Mesenchymal stem cell (in vitro differentiated cells and primary cell): Measurements from ENCODE around the gene TTC23L.

ENCODE experiments used
- DNase-seq: peaks from one replicate; pipeline ENCODE4 v3.0.0-alpha.2; 2013
- H2AFZ ChIP-seq: one replicate; pipeline ENCODE4 v1.6.1; 2013; ENCODE audit warnings: low read depth, mild to moderate bottlenecking, control low read depth, inconsistent platforms, low read length, moderate library complexity
- H2AK5ac ChIP-seq: 2 replicates; pipeline ENCODE4 v1.6.1; 2013; ENCODE audit warnings: low read length, moderate library complexity, mild to moderate bottlenecking, inconsistent platforms; ENCODE audit not compliant: severe bottlenecking
- H2BK120ac ChIP-seq: one replicate; pipeline ENCODE4 v1.6.1; 2013; ENCODE audit warnings: low read depth, mild to moderate bottlenecking, inconsistent platforms, low read length, moderate library complexity
- H2BK12ac ChIP-seq, 2 experiments: one replicate each; pipeline ENCODE4 v1.6.1; 2013; ENCODE audit warnings: inconsistent platforms in 2 of 2, low read length in 2 of 2, mild to moderate bottlenecking in 2 of 2, moderate library complexity in 2 of 2, control low read depth in 1 of 2
- H2BK15ac ChIP-seq: one replicate; pipeline ENCODE4 v1.6.1; 2013; ENCODE audit warnings: mild to moderate bottlenecking, low read depth, inconsistent platforms; ENCODE audit not compliant: poor library complexity, severe bottlenecking
- H2BK5ac ChIP-seq: 2 replicates; pipeline ENCODE4 v1.6.1; 2013; ENCODE audit warnings: low read depth, mild to moderate bottlenecking, low read length, control low read depth, inconsistent platforms; ENCODE audit not compliant: poor library complexity, severe bottlenecking
- H3K14ac ChIP-seq, 2 experiments: one replicate each; pipeline ENCODE4 v1.6.1; 2013; ENCODE audit warnings: inconsistent platforms in 2 of 2, low read length in 2 of 2, control low read depth in 1 of 2, mild to moderate bottlenecking in 1 of 2, moderate library complexity in 1 of 2
- H3K18ac ChIP-seq, 2 experiments: one replicate each; pipeline ENCODE4 v1.6.1; 2013; ENCODE audit warnings: inconsistent platforms in 2 of 2, low read length in 2 of 2, control low read depth in 1 of 2, low read depth in 1 of 2, mild to moderate bottlenecking in 1 of 2
- H3K23ac ChIP-seq, 2 experiments: one replicate each; pipeline ENCODE4 v1.6.1; 2013; ENCODE audit warnings: inconsistent platforms in 2 of 2, low read length in 2 of 2, mild to moderate bottlenecking in 2 of 2, moderate library complexity in 2 of 2, control low read depth in 1 of 2
- H3K27ac ChIP-seq: 2 replicates; pipeline ENCODE4 v1.5.1; 2013; ENCODE audit warnings: mild to moderate bottlenecking, moderate library complexity, low read length, control low read depth, inconsistent platforms; ENCODE audit not compliant: poor library complexity, severe bottlenecking
- H3K27me3 ChIP-seq, 2 experiments: 2 replicates each; pipeline versions ENCODE4 v1.6.1 to v1.7.0; 2013; ENCODE audit warnings: low read length in 2 of 2, mild to moderate bottlenecking in 2 of 2, moderate library complexity in 2 of 2, control low read depth in 1 of 2, inconsistent platforms in 1 of 2; ENCODE audit not compliant: control insufficient read depth in 1 of 2, insufficient read depth in 1 of 2
- H3K36me3 ChIP-seq, 2 experiments: 2 replicates each; pipeline versions ENCODE4 v1.6.1 to v1.7.0; 2013; ENCODE audit warnings: low read length in 2 of 2, control low read depth in 1 of 2, inconsistent platforms in 1 of 2, low read depth in 1 of 2, mild to moderate bottlenecking in 1 of 2; ENCODE audit not compliant: insufficient read depth in 2 of 2, control insufficient read depth in 1 of 2
- H3K4ac ChIP-seq, 2 experiments: one replicate each; pipeline ENCODE4 v1.6.1; 2013; ENCODE audit warnings: inconsistent platforms in 2 of 2, low read length in 2 of 2, mild to moderate bottlenecking in 2 of 2, moderate library complexity in 2 of 2, control low read depth in 1 of 2, low read depth in 1 of 2
- H3K4me1 ChIP-seq: 2 replicates; pipeline ENCODE4 v1.6.1; 2013; ENCODE audit warnings: low read depth, low read length, control low read depth; ENCODE audit not compliant: control insufficient read depth, insufficient read depth
- H3K4me2 ChIP-seq: 2 replicates; pipeline ENCODE4 v1.6.1; 2013; ENCODE audit warnings: low read length, mild to moderate bottlenecking, inconsistent platforms; ENCODE audit not compliant: poor library complexity, severe bottlenecking
- H3K4me3 ChIP-seq, 2 experiments: 2 replicates each; pipeline versions ENCODE4 v1.5.1 to v1.7.0; 2013; ENCODE audit warnings: low read length in 2 of 2, mild to moderate bottlenecking in 2 of 2, control low read depth in 1 of 2, low read depth in 1 of 2; ENCODE audit not compliant: insufficient read depth in 1 of 2
- H3K79me1 ChIP-seq: replicated peaks from 2 replicates; pipeline ENCODE4 v1.6.1; 2013; ENCODE audit warnings: mild to moderate bottlenecking, control low read depth, low read length, inconsistent platforms; ENCODE audit not compliant: poor library complexity, severe bottlenecking
- H3K9ac ChIP-seq: 2 replicates; pipeline ENCODE4 v1.7.0; 2013; ENCODE audit warnings: mild to moderate bottlenecking, low read length, moderate library complexity
- H3K9me3 ChIP-seq: 2 replicates; pipeline ENCODE4 v1.7.0; 2013; ENCODE audit warnings: mild to moderate bottlenecking, low read length; ENCODE audit not compliant: control insufficient read depth
- H4K8ac ChIP-seq: one replicate; pipeline ENCODE4 v1.6.1; 2013; ENCODE audit warnings: inconsistent platforms, mild to moderate bottlenecking, low read length, moderate library complexity
- H4K91ac ChIP-seq: one replicate; pipeline ENCODE4 v1.6.1; 2013; ENCODE audit warnings: mild to moderate bottlenecking, low read length, inconsistent platforms
- WGBS: methylation state at CpG from one replicate; pipeline ENCODE4 v1.1.7; 2013; ENCODE audit warnings: mixed read lengths; 5-methylcytosine and 5-hydroxymethylcytosine counted together

The TTC23L gene

DNA sequence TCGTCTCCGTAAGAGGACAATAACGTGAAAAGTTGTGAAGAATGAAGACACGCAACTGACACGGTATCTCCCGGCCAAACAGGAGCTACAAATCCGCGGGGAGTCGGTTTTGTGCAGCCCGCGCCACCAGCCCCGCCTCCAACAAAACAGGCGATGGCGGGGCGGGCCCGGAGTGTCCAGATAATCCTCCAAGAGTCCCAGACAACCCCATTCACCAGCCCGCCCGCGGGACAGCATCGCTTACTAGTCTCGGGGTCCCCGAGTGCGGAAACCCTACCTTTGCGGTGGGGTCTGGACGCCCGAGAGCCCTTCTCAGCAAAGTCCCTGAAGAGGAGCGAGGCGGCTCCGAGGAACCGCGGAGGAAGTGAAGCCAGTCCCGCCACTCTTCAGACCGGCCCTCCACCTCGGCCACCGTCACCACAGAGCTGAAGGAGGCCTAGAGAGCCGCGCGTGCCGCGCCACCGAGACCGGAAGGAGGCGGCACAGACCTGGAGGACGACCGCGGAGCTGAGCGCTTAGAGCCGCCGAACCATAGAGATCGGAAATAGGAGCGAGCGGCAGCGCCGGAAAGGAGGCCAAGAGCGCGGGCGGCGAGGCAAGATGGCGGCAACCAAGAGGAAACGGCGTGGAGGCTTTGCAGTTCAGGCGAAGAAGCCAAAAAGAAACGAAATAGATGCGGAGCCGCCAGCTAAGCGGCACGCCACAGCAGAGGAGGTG, 76.3 kb downstream of the TTC23L start, which contains the start of the genes BRIX1 and RAD1:
Gene BRIX1, plus strand, starts transcription at position 573 of the 717 bp plus-strand sequence. Its CDS starts 28 bp downstream, at position 601.
Gene RAD1, minus strand, starts transcription at position 366 of the 717 bp plus-strand sequence. CDS start 612 bp downstream, outside the sequence.
- H2BK15ac ChIP-seq = peak within 1 kb of the TSS; percentile 99
- peak within 1 kb of the TSS; percentile 85 for H3K4me2 ChIP-seq
- WGBS = 0% methylated on average over 60 of the region's 67 CpGs
- H3K23ac ChIP-seq = peak within 1 kb of the TSS in 1 of 2 experiments; percentile 20
- peak within 1 kb of the TSS; percentile 75 for H4K91ac ChIP-seq
- H3K9me3 ChIP-seq = no peaks in the 10 kb centered on the region
- peak within 1 kb of the TSS in 1 of 2 experiments; percentile 87 for H3K14ac ChIP-seq
- H2AFZ ChIP-seq = peak within 1 kb of the TSS; percentile 58
- H2BK12ac ChIP-seq = peak within 1 kb of the TSS in 1 of 2 experiments; percentile 74
- H2AK5ac ChIP-seq = no peak within 1 kb of the TSS
- peak within 1 kb of the TSS; percentile 86 to 97 for H3K4me3 ChIP-seq
- peak within 1 kb of the TSS in 1 of 2 experiments; percentile 68 for H3K4ac ChIP-seq
- H3K36me3 ChIP-seq = peaks cover 3 to 31% of the 10 kb centered on the region in 2 experiments
- peak within 1 kb of the TSS; percentile 90 for H4K8ac ChIP-seq
- peak within 1 kb of the TSS; percentile 77 to 94 for H3K18ac ChIP-seq
- no peaks in the 10 kb centered on the region for H3K27me3 ChIP-seq
- H2BK5ac ChIP-seq = peak within 1 kb of the TSS; percentile 66
- H3K27ac ChIP-seq = peak within 1 kb of the TSS; percentile 88
- DNase-seq = peak; percentile 98
- H3K4me1 ChIP-seq = peaks cover 2% of the 10 kb centered on the region
- H3K79me1 ChIP-seq = peaks cover 5% of the 10 kb centered on the region
- H3K9ac ChIP-seq = peak within 1 kb of the TSS; percentile 95
- no peak within 1 kb of the TSS for H2BK120ac ChIP-seq

GRCh38 chr5:34915856-34916192, 76.9 kb downstream of the TTC23L start:
- Histone ChIP-seq H3K27ac (peak overlapping the region; percentile 68), H2BK5ac (peak overlapping the region; percentile 3), H3K36me3 (peaks cover 4 to 32% of the 10 kb centered on the region in 2 experiments), H3K27me3 (no peaks in the 10 kb centered on the region), H3K9ac (peak overlapping the region; percentile 95), H2BK120ac (no peak overlapping the region), H2AK5ac (no peak overlapping the region), H3K23ac (peak overlapping the region in 1 of 2 experiments; percentile 20), H3K4me2 (peak overlapping the region; percentile 85), H3K18ac (peak overlapping the region; percentile 46 to 70), H3K4ac (peak overlapping the region in 1 of 2 experiments; percentile 62), H3K4me3 (peak overlapping the region; percentile 86 to 97), H2BK15ac (no peak overlapping the region), H3K79me1 (peaks cover 5% of the 10 kb centered on the region), H2BK12ac (no peak overlapping the region), H3K4me1 (peaks cover 2% of the 10 kb centered on the region), H3K9me3 (no peaks in the 10 kb centered on the region), H3K14ac (peak overlapping the region in 1 of 2 experiments; percentile 45), H2AFZ (peak overlapping the region; percentile 48), H4K8ac (peak overlapping the region; percentile 90), H4K91ac (peak overlapping the region; percentile 75)
- no peak for DNase-seq
- under 1% methylated on average over 20 of the region's 20 CpGs for WGBS

DNA sequence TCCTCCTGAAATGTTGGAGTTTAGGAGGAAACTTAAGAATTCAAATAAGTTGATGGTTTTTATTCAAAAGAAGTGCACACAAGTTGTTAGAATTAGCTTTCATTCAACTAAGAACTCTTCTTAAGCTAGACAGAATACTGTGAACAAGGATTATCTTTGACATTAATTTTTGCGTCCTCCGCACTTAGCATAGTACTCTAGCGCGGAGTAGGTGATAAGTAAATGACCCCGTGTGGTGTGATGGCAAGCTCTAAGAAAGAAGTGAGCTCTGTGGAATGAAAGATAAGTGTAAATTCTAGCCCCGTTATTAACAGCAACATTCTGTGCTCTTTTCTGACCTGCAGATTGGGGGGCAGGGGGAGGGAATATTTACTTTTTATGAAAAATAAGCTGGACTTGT, 77.6 kb downstream of the TTC23L start:
- H3K18ac ChIP-seq = no peak overlapping the region
- peak overlapping the region; percentile 85 for H3K4me2 ChIP-seq
- no peak overlapping the region for H2AK5ac ChIP-seq
- H3K23ac ChIP-seq = no peak overlapping the region
- DNase-seq = no peak
- no peak overlapping the region for H2BK15ac ChIP-seq
- no peaks in the 10 kb centered on the region for H3K27me3 ChIP-seq
- H2BK12ac ChIP-seq = no peak overlapping the region
- no peak overlapping the region for H3K4ac ChIP-seq
- H3K4me1 ChIP-seq = peaks cover 2% of the 10 kb centered on the region
- no peaks in the 10 kb centered on the region for H3K9me3 ChIP-seq
- no peak overlapping the region for H3K14ac ChIP-seq
- H4K91ac ChIP-seq = no peak overlapping the region
- H3K4me3 ChIP-seq = peak overlapping the region in 1 of 2 experiments; percentile 97
- H2AFZ ChIP-seq = no peak overlapping the region
- H3K27ac ChIP-seq = no peak overlapping the region
- peaks cover 6 to 32% of the 10 kb centered on the region in 2 experiments for H3K36me3 ChIP-seq
- no peak overlapping the region for H2BK5ac ChIP-seq
- peaks cover 3% of the 10 kb centered on the region for H3K79me1 ChIP-seq
- 63% methylated on average over 6 of the region's 6 CpGs for WGBS
- peak overlapping the region; percentile 95 for H3K9ac ChIP-seq
- H2BK120ac ChIP-seq = no peak overlapping the region
- H4K8ac ChIP-seq = no peak overlapping the region

GRCh38 chr5:34918025-34918424, 79.1 kb downstream of the TTC23L start:
- Histone ChIP-seq H3K79me1 (peaks cover 2% of the 10 kb centered on the region), H3K4me1 (peaks cover 2% of the 10 kb centered on the region), H3K4ac (no peak overlapping the region), H3K18ac (no peak overlapping the region), H2BK12ac (no peak overlapping the region), H3K23ac (no peak overlapping the region), H4K8ac (no peak overlapping the region), H2BK120ac (no peak overlapping the region), H3K27ac (no peak overlapping the region), H3K36me3 (peaks cover 6 to 37% of the 10 kb centered on the region in 2 experiments), H2BK15ac (no peak overlapping the region), H2AK5ac (no peak overlapping the region), H3K4me2 (no peak overlapping the region), H2AFZ (no peak overlapping the region), H3K14ac (no peak overlapping the region), H2BK5ac (no peak overlapping the region), H4K91ac (no peak overlapping the region), H3K27me3 (no peaks in the 10 kb centered on the region), H3K4me3 (no peak overlapping the region), H3K9me3 (no peaks in the 10 kb centered on the region), H3K9ac (peak overlapping the region; percentile 18)
- 100% methylated on average over 3 of the region's 4 CpGs for WGBS
- no peak for DNase-seq
